Neutrophil (primary cell): ENCODE data around the gene TSHZ3.

Experiments
- H3K27ac ChIP-seq: fragments of 200-600 bp; sonication (generic); 2 replicates; pipeline ENCODE4 v1.5.1; 2016; ENCODE audit warnings: mild to moderate bottlenecking, moderate library complexity
- H3K27me3 ChIP-seq: fragments of 200-600 bp; sonication (generic); 2 replicates; pipeline ENCODE4 v1.6.0; 2016; ENCODE audit warnings: mild to moderate bottlenecking
- H3K36me3 ChIP-seq: fragments of 200-600 bp; sonication (generic); 2 replicates; pipeline ENCODE4 v1.5.1; 2017
- H3K4me1 ChIP-seq, 2 experiments: fragments of 200-600 bp in 1 of 2; sonication (generic) in 1 of 2; 1 replicate in 1 of 2; 2 replicates in 1 of 2; pipeline versions ENCODE4 v1.5.1 to v1.6.1; 2013 to 2016; ENCODE audit warnings: low read depth in 1 of 2, low read length in 1 of 2, mild to moderate bottlenecking in 1 of 2, moderate library complexity in 1 of 2; ENCODE audit not compliant: control insufficient read depth in 1 of 2, insufficient read depth in 1 of 2
- H3K4me3 ChIP-seq, 2 experiments: fragments of 200-600 bp in 1 of 2; sonication (generic) in 1 of 2; 1 replicate in 1 of 2; 2 replicates in 1 of 2; pipeline ENCODE4 v1.5.1; 2013 to 2016; ENCODE audit warnings: low read depth in 1 of 2, low read length in 1 of 2, mild to moderate bottlenecking in 1 of 2, moderate library complexity in 1 of 2
- H3K9me3 ChIP-seq: fragments of 200-600 bp; sonication (generic); 2 replicates; pipeline ENCODE4 v1.5.1; 2016
- CTCF ChIP-seq: fragments of 200-600 bp; sonication (generic); IDR thresholded peaks from 2 replicates; pipeline ENCODE4 v1.5.1; 2016; ENCODE audit warnings: antibody characterized with exemption

Gene TSHZ3

DNA sequence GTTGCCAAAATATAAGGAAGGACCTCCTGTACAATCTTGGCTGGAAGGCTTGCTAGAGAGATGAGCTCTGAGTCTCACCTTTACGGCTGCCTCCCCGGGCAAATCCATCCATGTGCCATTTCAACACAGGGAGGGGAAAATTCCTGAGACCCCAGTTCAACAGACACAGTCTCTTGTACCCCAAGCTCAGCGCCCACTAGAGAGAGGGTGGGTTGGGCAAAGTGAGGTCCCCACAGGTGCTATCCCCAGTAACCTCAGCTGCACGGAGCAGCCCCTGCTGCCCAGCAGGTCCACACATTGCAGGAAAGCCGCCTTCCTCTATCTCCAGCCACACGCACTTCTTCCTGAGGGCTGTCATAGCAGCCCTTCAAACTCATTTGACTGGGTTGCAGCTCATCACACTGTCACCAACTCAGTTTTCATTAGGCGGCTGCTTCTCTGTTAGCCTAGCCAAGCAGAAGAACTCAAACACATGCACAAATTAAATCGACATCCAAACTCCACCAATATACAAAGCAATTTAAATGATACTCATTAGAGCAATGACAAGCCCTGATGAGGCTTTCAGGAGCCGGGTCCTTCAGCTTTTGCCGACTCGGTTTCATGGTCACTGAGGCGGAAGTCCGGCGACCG, 80.4 kb downstream of the TSHZ3 start:
- no peak for TF ChIP-seq CTCF
- H3K27ac ChIP-seq = no peak overlapping the region
- H3K27me3 ChIP-seq = no peaks in the 10 kb centered on the region
- no peaks in the 10 kb centered on the region for H3K36me3 ChIP-seq
- H3K4me1 ChIP-seq = no peaks in the 10 kb centered on the region
- no peaks in the 10 kb centered on the region for H3K9me3 ChIP-seq
- H3K4me3 ChIP-seq = no peak overlapping the region

GRCh38 chr19:31266731-31267130, 82.5 kb downstream of the TSHZ3 start:
- H3K9me3 ChIP-seq = no peaks in the 10 kb centered on the region
- H3K4me3 ChIP-seq = no peak overlapping the region
- no peaks in the 10 kb centered on the region for H3K4me1 ChIP-seq
- peaks cover 11% of the 10 kb centered on the region for H3K27me3 ChIP-seq
- no peak for TF ChIP-seq CTCF
- H3K36me3 ChIP-seq = no peaks in the 10 kb centered on the region
- H3K27ac ChIP-seq = no peak overlapping the region

DNA sequence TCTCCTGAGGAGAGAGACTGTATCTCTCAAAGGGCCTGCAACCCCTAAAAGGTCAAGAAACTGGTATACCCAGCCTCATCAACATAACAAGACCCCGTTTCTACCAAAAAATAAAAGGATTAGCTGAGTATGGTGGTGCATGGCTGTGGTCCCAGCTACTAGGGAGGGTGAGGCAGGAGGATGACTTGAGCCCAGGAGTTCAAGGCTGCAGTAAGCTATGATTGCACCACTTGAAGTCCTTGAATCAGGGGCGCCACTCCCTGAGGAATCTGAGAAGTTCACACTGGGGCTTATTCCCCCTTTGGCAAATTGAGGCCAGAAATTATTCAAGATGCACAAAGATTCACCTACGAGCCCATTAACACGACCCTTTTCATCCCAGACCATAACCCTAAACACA, 83.0 kb downstream of the TSHZ3 start:
- Histone ChIP-seq H3K36me3 (no peaks in the 10 kb centered on the region), H3K27me3 (peaks cover 17% of the 10 kb centered on the region), H3K4me1 (no peaks in the 10 kb centered on the region), H3K4me3 (no peak overlapping the region), H3K9me3 (no peaks in the 10 kb centered on the region), H3K27ac (no peak overlapping the region)
- TF ChIP-seq CTCF = no peak

DNA sequence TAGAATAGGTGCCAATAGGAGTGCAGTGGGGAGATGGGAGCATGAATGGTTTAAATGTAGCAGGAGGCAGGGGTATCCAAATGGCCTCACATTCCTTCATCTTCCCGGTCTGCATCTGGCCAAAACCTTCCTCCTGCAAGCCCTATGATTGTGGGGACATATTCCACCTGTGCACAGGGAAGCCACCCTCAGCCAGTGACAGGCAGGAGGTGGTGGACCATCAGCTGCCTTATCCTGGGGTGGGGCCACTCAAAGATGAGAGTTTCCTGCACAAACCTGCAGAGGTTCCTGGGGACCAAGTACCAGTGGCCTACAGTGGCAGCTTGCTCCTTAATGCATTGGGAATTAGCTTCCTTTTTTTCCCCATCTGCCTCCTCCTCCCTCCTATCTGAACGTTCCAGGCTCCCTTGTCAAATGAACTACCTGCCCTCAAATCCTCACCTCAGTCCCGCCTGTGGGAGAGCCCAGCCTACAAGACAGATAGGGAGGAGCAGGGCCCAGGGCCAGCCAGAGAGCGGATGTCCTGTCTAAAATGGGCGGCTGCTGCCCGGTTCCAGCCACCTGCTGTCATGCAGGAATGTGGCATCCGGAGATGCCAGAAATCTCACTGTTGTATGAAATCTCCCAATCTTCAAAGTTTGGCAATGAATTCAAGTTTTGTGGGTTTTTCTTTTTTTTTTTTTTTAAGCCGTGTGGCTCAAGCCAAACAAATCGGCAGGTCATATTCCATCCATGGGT, 85.0 kb downstream of the TSHZ3 start:
- Histone ChIP-seq H3K27me3 (peaks cover 19% of the 10 kb centered on the region), H3K27ac (no peak overlapping the region), H3K36me3 (no peaks in the 10 kb centered on the region), H3K4me1 (no peaks in the 10 kb centered on the region), H3K9me3 (no peaks in the 10 kb centered on the region), H3K4me3 (no peak overlapping the region)
- no peak for TF ChIP-seq CTCF

- Histone ChIP-seq H3K27me3 (peaks cover 19% of the 10 kb centered on the region), H3K4me3 (no peak overlapping the region), H3K36me3 (no peaks in the 10 kb centered on the region), H3K4me1 (no peaks in the 10 kb centered on the region), H3K27ac (no peak overlapping the region), H3K9me3 (no peaks in the 10 kb centered on the region)
- no peak for TF ChIP-seq CTCF
Measured at GRCh38 chr19:31263328-31263727, 85.9 kb downstream of the TSHZ3 start.
